Fibroblast of the conjunctiva (primary cell): ENCODE results near the gene STK38.

Source experiments
- DNase-seq: peaks from one replicate; pipeline ENCODE4 v3.0.0-alpha.2; 2010; ENCODE audit warnings: low read depth

The STK38 gene

DNA sequence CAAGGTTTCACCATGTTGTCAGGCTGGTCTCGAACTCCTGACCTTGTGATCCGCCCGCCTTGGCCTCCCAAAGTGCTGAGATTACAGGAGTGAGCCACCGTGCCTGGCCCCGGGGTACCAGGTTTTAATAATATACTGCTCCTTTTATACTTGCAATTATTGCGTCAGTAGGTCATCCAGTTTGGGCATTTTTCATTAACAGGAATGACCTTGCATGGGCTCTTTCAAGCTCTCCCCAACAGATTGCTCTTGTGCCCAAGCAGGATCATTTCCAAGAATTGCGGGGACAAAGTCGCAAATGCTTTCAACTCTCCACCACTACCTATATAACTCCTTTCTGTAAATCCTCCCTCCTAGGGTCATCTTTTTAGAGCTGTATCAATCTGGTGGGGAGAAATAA, 23.8 kb downstream of the STK38 start:
- DNase-seq: no peak

DNA sequence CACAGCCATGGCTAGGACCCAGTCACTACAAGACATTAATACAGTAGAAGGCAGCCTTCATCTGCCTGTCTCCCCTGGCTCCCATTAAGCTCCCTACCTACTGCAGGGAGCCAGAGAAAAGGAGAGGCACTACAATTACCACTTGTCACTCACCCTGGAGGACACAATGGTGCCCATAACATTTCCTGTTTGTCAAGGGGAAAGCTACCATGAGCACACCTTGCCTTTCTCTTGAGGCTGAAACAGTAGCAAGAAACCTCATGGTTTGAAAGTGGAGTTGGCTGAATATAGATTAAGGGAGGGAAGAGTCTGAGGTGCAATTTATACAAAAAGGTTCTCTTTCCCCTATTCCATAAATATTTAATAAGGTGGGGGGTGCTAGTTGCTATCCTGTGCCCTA, 27.9 kb downstream of the STK38 start:
- DNase-seq: no peak

DNA sequence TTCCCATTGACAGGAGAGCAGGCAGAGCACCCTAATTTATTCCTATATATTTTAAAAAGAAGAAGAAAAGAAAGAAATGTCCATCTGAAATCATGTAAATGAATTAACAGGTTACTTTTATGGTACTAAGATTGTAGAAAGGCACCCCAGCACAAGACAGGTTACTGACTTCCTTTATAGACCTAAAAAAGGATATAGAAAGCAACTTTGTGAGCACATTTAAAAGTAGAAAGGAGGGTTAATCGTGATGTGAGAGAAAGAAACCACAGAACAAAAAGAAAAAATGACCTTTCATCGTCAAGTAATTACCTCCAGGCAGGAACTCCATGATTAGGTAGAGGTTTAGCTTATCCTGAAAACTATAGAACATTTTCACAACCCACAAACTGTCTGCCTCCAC, 29.9 kb downstream of the STK38 start:
- DNase-seq: no peak

DNA sequence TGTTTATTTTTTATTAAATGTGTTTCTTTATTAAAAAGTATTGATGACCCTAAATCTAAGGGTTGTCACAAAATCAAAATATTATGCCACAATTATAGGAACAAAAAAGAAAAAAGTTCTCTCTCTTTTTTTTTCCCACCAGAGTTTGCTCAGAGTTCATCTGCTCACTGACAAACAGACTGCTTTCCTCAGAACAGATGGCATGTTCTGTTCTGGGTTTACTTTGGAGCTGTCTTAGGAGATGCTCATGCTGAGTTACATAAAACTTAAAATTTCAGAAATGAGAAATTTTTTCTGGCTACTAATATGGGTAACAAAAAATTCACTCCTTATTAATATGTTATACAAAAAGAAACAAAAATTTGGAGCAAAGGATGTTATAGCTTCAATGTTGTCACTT, 30.3 kb downstream of the STK38 start:
- no peak for DNase-seq

DNA sequence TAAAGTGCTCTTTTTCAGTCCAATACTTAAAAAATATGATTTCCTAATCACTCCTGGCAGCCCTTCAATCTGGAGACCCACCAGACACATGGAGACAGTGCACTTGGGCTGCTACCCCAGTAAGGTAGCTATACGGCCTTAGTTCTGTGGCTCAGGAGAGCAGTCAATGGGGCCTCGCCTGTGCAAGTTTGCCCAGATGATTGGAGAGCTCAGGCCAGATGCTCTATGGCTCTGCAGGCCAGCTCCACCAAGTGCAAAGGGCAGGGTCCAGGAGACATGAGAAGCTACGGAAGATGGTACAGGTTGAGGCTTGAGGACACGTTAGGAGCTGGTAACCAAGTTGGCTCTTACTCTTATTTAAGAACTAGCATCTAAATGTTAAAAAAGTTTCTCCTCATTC, 30.7 kb downstream of the STK38 start:
- DNase-seq: no peak

DNA sequence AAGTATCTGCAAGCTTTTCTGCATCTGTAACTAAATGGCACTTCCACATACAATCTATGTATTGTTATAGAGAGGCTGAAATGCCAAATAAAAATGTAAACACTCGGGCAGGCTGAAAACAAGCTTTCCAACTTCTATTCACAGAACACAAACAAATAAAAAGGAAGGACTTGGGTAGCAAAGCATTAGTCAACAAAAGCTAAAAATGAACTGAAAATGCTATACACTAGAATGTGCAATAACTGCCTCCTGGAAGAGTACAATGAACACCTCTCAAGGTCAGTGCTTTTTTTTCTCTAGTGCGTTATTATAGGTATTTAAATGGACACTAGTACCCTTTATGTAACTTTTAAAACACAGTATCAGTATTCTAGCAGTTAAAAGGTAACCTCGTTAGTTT, 31.4 kb downstream of the STK38 start:
- DNase-seq: no peak

DNA sequence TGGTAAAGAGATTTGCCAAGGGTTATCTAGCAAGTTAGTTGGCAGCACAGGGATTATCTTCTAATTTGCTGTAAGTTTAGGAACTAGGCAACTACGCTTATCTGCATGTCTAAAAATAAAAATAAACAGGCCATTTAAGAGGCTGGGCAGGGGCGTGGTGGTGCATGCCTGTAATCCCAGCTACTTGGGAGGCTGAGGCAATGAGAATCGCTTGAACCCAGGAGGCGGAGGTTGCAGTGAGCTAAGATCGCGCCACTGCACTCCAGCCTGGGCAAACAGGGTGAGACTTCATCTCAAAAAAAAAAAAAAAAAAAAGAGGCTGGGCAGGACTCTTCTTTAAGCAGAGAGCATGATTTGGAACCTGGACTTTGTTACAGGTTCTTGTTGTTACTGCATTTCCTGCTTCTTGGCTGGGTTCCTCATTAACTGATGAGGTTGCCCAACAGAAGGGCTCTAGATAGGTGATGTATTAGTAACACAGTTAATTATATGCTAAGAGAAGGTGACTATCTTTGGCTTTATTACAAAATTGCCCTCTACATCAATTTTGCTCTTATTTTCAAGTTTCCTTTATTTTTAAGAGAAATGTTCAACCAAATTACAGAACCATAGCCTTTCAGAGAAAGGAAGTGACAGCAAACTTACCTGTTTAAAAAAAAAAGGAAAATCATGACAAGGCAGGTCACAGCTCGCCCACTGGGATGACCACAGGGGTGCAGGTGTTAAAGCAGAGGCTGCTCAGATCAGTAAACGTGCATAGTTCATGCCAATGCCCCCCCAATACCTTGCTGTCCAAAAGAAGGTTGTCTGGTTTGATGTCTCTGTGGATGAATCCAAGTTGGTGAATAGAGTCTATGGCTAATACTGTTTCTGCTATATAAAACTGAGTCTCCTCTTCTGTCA, 32.5 kb downstream of the STK38 start:
- no peak for DNase-seq

DNA sequence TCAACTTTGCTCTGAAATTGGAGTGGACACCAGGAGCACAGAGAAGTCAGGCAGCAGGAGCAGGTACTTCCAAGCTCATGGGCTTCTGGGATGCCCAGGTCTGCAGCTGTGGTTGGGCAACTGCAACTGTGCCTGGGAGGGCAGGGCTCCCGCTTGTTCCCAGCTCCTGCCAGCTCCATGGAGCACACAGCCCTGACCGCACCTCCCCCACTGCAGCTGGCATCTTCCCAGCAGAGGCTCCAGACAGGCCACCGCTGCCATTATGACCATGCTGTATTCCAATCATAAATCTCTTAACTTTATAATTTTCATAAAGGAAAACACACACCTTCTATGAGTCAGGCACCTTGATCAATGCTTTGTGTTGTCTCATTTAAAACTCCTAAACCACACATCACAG, 36.9 kb downstream of the STK38 start:
- DNase-seq: no peak

DNA sequence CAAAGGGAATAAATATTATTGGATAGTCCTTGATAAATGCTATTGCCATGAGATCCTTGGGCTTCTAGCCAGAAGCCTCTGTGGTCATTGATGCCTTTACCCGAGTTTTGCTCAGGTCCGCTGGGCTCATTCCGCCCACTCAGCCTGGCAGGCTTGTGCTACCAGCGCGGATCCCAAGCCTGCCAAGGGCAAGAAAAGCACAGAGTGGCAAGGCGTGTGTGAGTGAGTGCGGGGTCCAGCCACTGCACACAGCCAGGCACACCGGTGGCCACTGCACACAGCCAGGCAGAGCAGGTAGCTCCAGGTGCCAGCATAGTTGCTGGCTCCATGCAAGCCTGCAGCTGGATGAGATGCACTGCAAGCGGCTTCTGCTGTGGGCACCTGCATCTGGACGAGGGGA, 38.7 kb downstream of the STK38 start:
- DNase-seq: no peak

DNA sequence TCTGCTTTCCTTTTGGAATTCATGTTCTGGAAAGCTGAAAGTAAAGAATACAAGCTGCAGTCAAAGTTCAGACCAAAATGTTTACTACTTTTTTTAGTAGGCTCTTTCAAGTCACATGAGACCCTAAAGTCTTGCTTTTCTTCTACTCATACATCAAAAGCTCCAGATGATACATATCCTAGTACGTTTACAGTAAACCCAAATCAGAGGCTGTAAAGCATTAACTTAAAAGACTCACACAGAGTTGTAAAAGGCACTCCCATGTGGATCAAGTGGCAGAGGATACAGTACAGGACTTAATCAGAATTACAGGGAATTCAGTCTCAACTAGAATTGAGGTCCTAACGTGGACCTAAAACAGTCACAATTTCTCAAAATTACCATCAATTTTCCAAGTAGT, 40.7 kb downstream of the STK38 start:
- no peak for DNase-seq

DNA sequence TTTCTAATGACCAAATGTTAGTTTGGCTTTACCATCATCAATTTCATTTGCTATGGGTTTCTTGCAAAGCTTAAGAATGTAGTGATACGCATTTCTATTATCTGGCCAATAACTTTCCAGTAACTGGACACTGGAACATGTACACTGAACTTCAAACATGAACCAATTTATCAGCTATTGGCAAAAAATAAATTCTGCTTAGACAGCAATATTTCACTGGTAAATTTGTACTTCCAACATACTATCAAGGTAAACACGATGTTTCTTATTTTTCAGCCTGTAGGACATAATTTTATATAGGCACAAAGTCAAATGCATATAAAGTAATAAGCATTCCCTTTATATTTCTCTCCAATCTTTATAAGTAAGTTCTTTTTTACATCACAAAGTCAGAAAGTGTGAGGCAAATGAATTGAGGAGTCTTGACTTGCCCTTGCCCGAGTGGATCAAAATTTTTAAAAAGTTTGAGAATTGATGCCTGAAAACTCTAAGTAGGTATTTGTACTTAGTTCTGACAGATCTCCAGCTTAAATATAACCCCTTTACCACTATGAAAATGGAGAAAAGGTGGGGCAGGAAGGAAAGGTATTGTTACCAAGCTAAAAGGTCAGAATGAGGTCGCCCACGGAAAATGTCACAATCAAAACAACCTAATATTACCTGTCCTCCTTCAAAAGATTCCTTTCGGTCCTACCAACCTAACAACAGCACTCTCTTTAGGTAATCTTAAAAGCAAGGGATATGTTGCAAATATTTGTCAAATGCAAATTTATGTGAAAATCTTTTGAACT, 41.3 kb downstream of the STK38 start:
- DNase-seq: no peak

DNA sequence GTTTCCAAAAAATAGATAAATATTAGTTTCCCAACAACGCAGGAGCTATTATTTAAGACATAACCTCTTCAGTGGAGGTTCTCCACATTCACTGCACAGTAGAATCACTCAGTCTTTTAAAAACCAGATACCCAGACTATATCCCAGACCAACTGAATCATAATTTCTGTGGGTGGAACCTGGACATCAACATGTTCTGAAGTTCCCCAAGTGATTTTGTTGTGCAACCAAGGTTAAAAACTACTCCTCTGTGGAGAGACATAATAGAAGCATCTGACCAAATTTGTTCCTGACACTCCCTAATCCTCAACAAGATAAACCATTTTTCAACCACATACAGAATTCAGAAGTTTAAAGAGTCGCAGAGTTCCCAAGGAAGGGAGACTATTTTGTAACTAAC, 42.3 kb downstream of the STK38 start:
- DNase-seq: no peak

DNA sequence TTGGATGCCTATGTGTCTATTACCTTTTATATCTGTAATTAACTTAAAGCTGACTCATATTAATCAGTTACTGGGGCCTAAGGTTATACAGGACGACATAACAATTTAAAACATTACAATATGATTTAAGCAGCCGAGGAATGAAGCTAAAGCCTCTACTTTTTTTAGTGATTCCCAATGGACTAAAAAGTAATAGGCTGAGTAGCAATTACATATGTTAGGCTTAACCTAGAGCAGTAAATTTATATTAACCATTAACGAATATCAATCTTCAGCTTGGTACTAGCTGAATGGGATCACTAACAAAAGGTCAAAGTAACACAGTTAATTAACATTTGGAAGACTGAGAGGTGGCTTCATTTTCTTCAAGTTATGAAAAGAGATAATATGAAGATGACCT, 43.1 kb downstream of the STK38 start:
- DNase-seq: no peak

DNA sequence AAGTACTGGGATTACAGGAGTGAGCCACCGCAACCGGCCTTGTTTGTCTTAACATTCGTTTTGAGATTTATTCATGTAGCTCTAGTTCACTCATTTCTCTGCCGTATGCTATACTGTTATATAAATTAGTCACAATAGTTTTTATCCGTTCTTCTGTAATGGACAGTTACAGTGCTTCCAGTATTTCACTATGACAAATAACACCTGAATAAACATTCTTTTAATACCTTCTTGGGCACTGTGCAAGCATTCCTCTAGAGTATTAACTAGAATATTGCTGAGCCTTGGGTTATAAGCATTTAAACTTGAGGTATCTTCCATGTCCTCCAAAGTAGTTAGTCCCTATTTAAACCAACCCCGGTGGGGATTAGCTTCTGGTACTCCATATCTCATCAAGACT, 45.6 kb downstream of the STK38 start:
- DNase-seq: no peak

DNA sequence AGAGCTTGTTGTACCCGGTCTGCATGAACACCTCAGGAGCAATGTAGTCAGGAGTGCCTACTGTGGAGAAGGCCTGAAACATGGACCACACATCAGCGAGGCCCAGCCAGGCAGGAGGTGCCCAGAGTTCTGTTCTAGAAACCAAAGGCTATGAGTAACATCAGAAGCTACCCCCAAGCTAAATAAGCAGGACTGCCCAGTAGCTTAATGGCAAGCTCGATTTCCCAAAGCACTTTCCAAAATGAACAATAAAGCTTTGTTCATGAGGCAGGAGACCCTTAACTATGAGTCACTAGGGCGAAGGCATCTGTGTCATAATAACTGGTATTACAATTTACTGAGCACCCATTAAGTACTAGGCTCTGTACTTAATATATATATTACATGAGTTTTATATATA, 47.4 kb downstream of the STK38 start:
- no peak for DNase-seq

DNA sequence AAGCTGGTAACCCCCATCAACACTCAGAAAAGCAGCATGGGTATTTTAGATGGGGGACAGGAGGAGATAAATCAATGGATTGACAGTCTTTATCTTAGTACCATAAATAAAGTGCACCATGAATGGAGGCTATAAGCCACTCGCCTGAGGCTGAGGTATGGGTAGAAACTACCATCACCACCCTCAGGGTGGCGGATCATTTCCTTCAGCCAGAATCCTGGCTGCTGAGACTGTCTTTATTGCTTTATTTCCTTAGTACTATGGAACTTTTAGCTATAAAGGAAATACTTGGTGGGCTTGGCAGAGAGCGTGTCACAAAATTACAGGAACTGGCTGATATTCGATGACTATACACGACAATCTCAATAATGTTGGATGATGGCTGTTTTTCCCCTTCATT, 52.2 kb downstream of the STK38 start:
- no peak for DNase-seq

DNA sequence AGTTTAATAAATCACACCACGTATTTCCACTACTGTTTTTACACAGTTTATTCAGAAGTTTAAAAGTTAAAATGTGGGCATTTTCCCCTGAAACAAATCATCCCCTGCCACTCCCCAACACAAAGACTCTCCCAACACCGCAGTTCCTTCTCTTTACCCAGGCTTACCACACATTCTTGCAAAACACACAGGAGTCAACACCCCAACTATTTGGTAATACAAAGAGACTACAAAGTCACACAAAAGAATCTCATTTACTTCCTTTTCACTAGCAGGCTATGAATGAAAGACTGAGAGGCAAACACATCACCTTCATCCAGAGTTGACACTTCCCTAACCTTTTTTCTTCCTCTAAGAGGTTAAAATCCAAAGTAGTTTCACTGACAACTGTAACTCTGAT, 53.4 kb downstream of the STK38 start:
- DNase-seq: no peak

DNA sequence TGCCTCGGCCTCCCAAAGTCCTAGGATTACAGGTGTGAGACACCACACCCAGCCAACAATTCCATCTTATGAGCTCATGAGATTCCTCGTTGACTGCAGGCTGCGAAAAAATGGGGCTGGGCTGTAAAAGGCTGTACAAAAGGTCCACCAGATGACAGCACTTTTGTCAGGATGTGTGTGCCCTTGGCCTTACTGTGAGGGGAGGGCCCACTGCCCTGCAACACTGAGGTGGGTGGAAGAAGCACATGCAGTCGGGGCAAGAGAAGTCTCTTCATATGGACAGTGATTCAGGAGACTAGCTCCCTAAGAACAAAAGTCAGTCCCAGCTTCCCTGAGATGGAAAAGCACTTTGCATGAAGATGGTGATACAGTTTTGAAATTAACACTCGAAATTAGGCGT, 54.0 kb downstream of the STK38 start:
- no peak for DNase-seq

DNA sequence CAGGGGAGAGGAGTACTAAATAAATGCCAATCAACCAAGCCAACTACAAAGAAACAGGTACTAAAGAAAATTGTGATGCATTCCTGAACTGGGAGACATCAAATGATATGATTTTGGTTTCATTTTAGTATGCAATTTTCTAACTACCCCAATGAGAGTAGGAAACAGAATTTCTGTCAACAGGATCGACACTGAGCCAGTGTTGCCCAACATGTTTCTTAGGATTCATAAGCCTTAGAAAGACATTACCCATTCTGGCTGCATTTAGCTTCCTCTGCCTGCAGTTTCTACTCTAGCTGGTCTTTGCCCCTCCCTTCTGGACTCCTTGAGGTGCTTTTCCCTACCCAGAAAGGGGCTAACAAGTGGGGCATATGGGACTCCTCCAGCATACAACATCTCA, 54.7 kb downstream of the STK38 start:
- DNase-seq: no peak

DNA sequence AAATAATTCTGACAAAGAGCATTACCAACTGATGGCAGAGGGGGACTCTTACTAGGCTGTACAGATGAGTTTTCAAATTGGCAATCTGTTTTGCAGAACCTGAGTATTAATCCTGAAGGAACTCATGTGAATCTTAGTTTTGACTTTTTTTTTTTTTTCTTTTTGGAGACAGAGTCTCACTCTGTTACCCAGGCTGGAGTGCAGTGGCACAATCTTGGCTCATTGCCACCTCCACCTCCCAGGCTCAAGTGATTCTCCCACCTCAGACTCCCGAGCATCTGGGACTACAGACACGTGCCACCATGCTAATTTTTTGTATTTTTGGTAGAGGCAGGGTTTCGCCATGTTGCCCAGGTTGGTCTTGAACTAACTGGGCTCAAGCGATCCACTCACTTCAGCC, 55.2 kb downstream of the STK38 start:
- DNase-seq: no peak

DNA sequence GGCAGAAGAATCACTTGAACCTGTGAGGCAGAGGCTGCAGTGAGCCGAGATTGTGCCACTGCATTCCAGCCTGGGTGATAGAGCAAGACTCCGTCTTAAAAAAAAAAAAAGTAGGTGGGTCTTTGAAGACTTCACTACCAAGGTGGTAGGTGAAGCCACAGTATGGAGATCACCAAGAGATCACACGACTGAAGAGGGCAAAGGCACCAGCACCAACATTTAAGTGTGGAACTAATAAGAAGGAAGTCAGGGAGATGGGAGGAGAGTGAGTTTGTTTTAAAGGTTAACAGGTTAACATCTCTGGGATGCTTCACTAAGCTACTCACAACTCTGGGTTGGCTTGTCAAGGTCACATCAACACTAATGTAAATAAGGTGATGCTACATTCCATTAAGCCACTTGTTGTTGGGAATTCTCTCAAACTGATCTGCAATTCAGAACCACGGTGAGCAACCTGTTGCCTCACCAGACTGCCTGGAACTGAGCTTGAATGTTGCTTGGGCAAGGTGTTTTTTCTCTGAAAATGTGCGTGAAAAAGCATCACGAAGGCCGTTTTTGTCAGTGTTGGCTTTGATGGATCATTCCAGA, 55.8 kb downstream of the STK38 start:
- DNase-seq: no peak

DNA sequence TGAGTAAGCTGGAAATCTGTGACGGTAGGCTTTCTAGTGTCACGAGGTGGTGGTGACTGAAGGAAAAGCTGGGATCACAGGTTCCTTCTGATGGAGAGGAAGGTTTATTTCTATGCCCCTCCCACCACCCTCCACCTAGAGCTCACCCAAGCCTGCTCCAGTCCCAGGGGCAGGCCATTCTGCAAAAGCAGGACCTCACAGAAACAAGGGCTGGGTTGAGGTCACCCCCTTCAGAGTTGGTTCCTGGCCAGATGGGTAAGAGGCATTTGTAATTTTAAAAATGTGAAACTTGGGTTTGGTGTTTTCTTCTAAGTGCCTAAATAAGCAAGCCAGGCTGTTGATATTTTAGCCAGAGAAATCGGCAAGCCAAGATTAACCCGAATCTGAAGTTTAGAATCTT, 57.9 kb downstream of the STK38 start:
- no peak for DNase-seq

DNA sequence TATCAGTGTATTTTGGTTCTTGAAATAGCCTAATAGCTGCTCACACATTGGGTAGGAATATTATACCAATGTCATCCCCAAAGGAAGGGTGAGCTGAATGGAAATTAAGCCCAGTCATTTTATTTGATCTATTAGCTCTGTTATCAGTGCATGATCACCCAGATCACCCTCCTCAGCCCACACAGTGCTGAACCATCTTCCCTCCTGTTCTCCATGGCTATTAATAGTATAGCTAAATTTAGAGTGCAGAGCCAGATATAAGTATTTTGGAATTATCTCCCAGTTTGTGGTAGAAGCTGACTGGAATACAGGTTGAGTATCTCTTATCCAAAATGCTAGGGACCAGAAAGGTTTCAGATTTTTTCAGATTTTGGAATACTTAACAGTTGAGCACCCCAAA, 59.1 kb downstream of the STK38 start:
- no peak for DNase-seq
